GM19324 (cell line): Measurements from ENCODE around the gene CPLANE2.

ENCODE experiments used
- ATAC-seq: cut with Tn5 transposase; IDR thresholded peaks from one replicate; pipeline ENCODE4 v1.9.1; 2021; ENCODE audit warnings: mild to moderate bottlenecking, moderate library complexity; ENCODE audit not compliant: unreplicated experiment, low FRiP score

CPLANE2 gene

DNA sequence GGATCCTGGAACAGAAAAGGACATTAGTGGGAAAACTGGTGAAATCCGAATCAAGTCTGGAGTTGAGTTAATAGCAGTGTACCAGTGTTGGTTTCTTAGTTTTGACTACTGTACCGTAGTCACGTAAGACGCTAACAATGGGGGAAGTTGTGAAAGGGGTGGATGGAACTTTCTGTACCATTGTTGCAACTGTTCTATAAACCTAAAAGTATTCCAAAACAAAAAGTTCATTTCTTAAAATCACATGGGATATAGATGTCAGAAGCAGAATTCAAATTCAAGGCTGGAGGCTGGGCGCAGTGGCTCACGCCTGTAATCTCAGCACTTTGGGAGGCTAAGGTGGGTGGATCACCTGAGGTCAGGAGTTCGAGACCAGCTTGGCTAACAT lies 41.5 kb downstream of the CPLANE2 start:
- no peak for ATAC-seq

DNA sequence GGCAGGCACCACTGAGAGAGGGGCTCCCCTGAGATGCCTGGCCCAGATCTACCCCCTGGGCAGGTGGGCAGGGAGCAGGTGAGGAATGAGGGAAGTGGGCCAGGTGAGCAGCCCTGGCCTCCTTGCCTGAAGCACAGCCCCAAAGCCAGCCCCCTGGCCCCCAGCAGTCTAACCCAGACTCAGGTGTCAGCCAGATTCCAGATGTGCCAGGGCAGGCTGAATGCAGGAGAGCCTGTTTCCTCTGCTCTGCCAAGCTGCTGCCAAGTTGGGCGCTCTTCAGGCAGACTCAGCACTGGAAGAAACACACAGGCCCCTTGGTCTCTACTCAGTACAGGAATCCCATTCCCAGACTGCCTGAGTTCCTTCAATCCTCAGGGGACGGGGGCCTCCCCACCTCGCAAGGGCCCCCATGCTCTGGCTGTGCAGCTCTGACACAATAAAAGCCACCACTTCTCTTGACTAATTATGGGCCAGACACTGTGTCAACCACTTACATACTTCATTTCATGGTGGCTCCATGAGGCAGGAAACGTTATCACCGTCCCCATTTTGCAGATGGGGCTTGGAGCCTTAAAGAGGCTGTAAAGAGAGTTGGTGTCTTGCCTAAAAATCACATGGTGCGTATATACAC lies 45.0 kb downstream of the CPLANE2 start:
- ATAC-seq, result no peak

DNA sequence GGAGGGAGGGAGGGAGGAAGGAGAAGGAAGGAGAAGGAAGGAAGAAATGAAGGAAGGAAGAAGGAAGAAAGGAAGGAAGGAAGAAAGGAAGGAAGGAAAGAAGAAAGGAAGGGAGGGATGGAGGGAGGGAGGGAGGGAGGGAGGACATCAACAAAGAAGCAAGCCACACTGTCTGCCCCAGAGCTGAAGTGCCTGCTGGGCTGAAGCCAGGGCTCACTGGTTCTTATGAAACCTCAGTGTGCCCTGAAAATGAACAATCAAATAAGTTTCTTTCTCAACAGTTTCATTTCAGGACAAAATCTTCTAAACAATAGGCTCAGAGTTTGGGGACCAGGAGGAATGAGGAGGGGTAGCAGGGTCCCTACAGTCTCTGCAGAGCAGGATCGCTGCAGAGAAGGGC lies 45.7 kb downstream of the CPLANE2 start:
- no peak for ATAC-seq

DNA sequence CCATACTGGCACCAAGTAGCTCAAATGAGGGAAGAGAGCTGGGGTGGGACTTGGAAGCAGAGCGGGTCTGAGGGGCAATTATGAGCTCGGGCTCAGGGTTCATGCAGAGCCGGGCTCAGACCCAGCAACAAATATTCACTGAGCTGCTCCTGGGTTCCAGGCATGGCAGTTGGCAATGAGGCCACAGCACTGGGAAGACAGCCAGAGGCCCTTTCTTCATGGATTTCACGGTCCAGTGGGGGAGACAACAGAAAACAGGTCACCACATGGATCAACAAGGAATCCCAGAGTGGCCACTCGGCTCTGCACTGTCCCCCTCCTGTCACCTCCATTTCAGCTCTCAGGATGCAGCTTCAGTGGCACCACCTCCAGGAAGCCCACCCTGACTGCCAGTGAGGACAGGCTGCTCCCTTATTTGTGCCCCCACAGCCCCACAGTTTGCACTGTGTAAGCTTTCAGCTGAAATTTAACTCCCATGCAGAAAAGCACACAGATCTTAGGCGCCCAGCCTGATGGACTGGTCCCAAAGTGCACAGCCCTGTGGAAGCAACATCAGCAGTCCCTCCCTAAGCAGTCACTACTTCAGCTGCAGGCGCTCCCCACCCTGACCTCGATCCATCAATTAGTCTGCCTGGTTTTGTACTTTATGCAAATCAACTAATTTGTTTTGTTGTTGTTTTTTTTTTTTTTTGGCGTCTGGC lies 46.9 kb downstream of the CPLANE2 start:
- no peak for ATAC-seq

DNA sequence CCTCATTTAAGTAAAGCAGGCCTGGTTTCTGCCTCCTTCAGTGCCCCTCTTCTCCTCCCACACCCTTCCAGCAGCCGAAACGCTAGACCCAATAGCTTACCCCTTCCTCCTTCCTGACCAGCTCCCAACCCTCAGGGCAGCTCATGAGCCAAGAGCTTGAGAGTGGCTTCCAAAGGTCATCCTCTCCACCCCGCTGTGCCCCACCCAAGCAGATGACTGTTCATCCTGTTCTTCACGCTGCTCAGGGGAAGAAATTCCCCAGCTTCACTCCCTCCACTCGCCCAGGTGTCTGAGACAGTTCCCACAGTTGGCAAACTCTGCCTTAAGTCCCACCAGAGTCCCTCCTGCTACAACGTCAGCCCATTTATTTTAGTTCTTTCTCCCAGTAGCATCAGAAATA lies 48.0 kb downstream of the CPLANE2 start:
- ATAC-seq, result no peak

DNA sequence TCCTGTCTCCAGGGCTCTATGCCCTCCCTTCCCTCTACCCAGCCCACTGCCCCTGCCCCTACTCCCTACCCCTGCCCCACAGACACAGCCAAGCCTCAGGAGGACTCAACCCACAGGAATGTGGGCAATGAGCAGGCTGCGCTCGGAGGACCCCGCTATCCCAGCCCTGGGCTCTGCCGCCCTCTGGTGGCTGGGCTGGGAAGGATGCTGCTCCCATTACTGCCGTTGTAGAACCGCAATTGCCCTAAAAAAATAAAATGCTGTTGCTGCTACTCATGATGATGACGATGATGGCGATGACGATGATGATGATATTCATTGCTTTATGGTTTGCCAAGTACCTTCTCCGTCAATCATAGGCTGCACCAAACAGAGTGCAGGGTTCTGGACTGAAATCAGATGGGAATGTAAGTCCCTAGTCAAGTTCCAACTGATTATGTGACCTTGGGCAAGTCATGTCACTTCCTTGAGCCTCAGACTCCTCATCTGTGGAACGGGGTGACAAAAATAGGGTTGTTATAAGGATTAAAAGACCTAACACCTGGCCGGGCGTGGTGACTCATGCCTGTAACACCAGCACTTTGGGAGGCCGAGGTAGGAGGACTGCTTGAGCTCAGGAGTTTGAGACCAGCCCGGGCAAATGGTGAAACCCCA lies 49.1 kb downstream of the CPLANE2 start:
- no peak for ATAC-seq

DNA sequence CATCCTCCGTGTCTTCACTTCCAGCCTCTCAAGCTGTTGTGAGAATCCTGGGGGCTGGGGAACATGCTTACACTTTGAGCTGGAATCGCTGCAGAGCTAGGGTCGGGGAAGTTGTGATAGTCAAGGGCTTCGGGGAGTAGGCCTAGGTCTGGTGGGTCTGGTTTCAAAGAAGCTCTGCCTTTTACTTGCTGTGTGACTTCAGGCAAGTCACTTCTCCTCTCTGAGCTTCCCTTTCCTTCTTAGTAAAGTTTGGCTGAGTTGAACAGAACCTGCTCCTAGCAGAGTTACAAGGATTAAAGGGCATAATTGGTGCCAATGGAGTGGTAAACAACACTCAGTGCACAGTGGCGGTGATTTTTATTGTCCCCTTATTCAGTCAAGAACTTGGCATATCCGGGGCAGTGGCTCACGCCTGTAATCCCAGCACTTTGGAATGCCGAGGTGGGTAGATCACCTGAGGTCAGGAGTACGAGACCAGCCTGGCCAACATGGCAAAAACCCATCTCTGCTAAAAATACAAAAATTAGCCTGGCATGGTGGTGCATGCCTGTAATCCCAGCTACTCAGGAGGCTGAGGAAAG lies 50.2 kb downstream of the CPLANE2 start:
- no peak for ATAC-seq

DNA sequence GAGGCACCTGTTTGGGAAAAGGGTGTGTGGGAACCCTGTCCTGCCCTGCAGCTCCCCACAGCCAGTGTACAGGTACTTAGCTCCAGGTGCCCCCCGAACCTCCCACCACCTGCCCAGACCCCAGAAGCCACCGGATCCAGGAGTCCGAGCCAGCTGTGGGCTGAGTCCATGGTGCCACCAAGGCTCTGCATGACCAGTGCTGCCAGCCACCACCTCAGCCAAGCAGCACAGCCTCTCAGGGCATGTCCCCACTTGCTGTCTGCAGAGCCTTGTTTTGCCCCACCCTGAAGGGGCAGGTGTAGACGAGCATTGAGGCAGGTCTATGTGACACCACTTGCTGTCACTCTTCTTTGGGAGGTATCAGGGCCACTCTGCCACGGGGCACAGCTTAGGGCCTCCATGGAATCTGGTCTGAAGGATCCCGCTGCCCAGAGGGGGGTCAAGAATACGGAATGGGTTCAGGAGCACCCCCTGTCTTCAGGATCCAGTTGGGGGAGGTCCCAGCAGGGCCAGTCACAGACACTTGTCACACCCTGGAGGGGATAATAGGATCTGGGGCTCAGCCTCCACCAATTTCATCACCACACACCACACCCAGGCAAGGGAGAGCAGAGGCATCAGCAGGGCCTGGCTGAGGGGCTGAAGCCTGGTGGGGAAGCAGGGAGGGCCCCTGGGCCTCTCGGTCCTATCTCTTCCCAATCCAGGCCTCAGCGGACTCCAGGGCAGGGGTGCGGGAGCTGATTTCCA lies 52.3 kb downstream of the CPLANE2 start:
- no peak for ATAC-seq

DNA sequence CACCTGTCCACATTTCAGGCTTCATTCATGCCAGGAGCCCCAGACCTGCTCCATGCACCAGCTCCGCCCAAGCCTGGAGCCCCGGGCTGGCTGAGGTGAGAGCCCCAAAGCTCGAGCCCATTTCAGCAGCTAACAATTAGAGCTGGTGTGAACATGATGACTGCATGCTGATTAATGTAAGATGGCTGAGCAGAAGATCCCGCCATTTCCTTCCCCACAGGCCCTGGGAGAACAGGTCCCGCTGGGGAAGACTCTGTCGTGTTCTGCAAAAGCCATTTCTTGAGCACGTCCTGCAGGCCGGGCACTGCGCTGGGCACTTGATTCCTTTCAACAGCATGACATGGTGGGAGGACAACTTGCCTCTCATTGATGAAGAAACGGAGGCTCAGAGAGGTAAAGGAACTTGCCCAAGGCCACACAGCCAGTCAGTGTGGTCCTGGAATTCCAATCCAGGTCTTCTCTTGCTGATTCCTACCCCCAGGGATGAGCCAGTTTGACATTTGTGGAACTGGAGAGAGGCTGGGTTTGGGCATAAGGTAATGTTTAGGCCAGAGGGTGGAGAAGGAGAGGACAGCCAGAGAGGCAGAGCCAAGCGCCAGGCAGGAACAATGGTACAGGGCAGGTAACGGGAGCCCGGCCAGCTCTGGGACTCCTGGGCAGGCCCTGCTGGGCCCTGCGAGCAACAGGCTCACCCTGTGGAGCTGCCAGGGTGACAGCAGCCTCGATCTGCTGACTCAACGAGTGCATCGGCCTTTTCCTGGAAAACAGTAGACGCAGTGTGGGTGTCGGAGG lies 53.0 kb downstream of the CPLANE2 start:
- ATAC-seq, result no peak

DNA sequence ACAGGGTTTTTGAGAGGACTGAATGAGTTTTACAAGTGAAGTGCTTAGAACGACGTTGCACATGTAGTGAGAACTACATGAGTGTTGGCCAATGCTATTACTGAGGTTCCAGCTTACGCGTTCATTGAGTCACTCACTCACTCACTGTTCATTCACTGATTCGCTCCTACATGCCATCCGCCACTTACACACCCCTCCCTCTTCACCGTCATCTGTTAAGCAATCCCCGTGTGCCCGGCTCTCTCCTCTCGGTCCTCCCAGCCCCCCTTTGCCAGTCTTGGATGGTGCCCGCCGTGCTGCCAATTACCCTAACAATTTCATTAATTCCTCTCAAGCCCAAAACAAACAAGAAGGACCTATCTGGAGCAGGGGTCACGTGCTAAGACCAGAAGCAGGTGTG lies 53.8 kb downstream of the CPLANE2 start:
- no peak for ATAC-seq

DNA sequence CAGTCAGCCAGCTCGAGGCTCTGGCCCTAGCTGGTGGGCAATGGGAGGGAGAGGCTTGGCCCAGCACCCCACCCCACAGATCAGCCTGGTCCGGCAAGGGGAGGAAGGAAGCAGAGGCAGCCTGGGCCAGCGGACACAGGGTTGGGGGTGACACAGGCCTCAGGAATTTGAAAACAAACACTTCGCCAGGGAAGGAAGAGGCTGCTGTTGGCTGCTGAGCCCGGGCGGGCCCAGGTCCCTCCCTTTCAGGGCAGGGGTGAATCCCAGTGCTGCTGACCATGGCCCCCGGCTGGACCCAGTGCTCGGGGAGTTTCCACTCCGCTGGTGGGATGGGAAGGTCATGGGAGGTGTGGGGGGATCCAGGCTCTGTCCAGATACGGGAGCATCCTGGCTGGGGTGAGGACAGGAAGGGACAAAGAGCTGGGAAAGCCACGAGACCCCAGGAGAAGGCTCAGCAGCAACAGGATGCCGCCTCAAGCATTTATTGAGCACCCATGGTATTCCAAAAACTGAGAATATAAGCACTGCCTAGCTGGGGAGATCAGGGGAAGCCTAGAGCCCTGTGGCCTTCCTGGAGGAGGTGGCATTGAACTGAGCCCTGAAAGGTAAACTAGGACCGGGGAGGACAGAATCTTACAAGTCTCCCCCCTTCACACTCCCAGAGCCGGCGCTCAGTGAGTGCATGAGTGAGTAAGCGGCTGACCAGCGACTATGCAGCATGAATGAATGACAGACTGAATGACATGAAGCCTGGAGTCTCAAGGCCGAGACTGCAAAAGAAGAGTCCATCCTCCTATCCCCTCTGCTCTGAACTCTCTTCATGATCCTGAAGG lies 54.9 kb downstream of the CPLANE2 start:
- no peak for ATAC-seq
